A673 (cell line): ENCODE data around the gene UBE3A. TPM values are rescaled to one million over a fixed set of nuclear protein-coding genes. Genes with fewer than 3 reads are reported as not detected.

Experiments
- BruUV-seq: library from RNA; stranded (reverse); fragments of 400-500 nt; replicated peaks from 2 replicates; lab custom pipeline; 2021; lab: Mats Ljungman, UMichigan
- CTCF ChIA-PET: fragments of 300-600 bp; sonication (Branson Sonifier 250); formaldehyde crosslinking; loops from one replicate; lab custom pipeline; 2022; ENCODE audit warnings: antibody characterized with exemption; lab: Charles Lee
- POLR2A ChIA-PET: fragments of 300-600 bp; sonication (Branson Sonifier 250); formaldehyde crosslinking; loops from one replicate; lab custom pipeline; 2022; ENCODE audit warnings: antibody characterized with exemption; ENCODE audit not compliant: low non-redundant PET; lab: Charles Lee
- DNase-seq: peaks from one replicate; pipeline ENCODE4 v3.0.0-alpha.2; 2015; ENCODE audit warnings: low spot score
- H3K27ac ChIP-seq: fragments of 200-600 bp; sonication (generic); 2 replicates; pipeline ENCODE4 v1.5.1; 2016; ENCODE audit warnings: mixed run types, low read depth, mild to moderate bottlenecking, mixed read lengths, antibody characterized with exemption, low read length; ENCODE audit not compliant: poor library complexity, severe bottlenecking
- H3K27me3 ChIP-seq: fragments of 200-600 bp; sonication (generic); replicated peaks from 2 replicates; pipeline ENCODE4 v1.6.1; 2017; ENCODE audit warnings: mixed run types, low read depth, mild to moderate bottlenecking, mixed read lengths, antibody characterized with exemption, low read length; ENCODE audit not compliant: insufficient read depth, poor library complexity
- H3K36me3 ChIP-seq: fragments of 200-600 bp; sonication (generic); 2 replicates; pipeline ENCODE4 v1.6.1; 2016; ENCODE audit warnings: mixed run types, mild to moderate bottlenecking, mixed read lengths, antibody characterized with exemption, low read length; ENCODE audit not compliant: insufficient read depth, poor library complexity, severe bottlenecking
- H3K4me1 ChIP-seq: fragments of 200-600 bp; sonication (generic); 2 replicates; pipeline ENCODE4 v1.6.1; 2017; ENCODE audit warnings: mixed run types, mild to moderate bottlenecking, mixed read lengths, antibody characterized with exemption, low read length; ENCODE audit not compliant: insufficient read depth, poor library complexity, severe bottlenecking
- H3K4me3 ChIP-seq: fragments of 200-600 bp; sonication (generic); 2 replicates; pipeline ENCODE4 v1.5.1; 2016; ENCODE audit warnings: low read depth, mixed run types, mild to moderate bottlenecking, mixed read lengths, low read length; ENCODE audit not compliant: poor library complexity, severe bottlenecking
- H3K9me3 ChIP-seq: fragments of 200-600 bp; sonication (generic); 2 replicates; pipeline ENCODE4 v1.6.1; 2016; ENCODE audit warnings: mixed run types, low read depth, mild to moderate bottlenecking, mixed read lengths, antibody characterized with exemption, low read length; ENCODE audit not compliant: poor library complexity, severe bottlenecking
- CTCF ChIP-seq: fragments of 300-800, 200-600 bp; sonication (generic); conservative IDR thresholded peaks from 2 replicates; pipeline ENCODE4 v1.5.1; 2017; ENCODE audit warnings: low read depth, mild to moderate bottlenecking, antibody characterized with exemption, low read length, moderate library complexity, mixed read lengths
- EZH2 ChIP-seq: fragments of 200-600 bp; sonication (generic); IDR thresholded peaks from 2 replicates; pipeline ENCODE4 v1.6.1; 2017; ENCODE audit warnings: borderline replicate concordance, low read depth, mild to moderate bottlenecking, mixed read lengths, antibody characterized with exemption, low read length; ENCODE audit not compliant: poor library complexity, severe bottlenecking
- intact Hi-C: fragments of 100-400 bp; cut with micrococcal nuclease; formaldehyde crosslinking; loops from one replicate; pipeline ENCODE4 v1.10.0; 2022; ENCODE audit not compliant: unreplicated experiment
- total RNA-seq: library from RNA; stranded (reverse); gene quantifications from 2 replicates; pipeline ENCODE4 v1.2.3, GENCODE V29; 2021

Gene UBE3A
- total RNA-seq, 1 experiment from 2014 or later, result 104 TPM

- peaks cover 19% of the 10 kb centered on the region for H3K36me3 ChIP-seq
- no peak overlapping the region for H3K4me3 ChIP-seq
- H3K9me3 ChIP-seq, result no peaks in the 10 kb centered on the region
- no peak for DNase-seq
- intact Hi-C loops, result no loop called here
- no TSS peak for BruUV-seq
- no peaks in the 10 kb centered on the region for H3K27me3 ChIP-seq
- TF ChIP-seq EZH2, result no peak
- TF ChIP-seq CTCF, result no peak
- POLR2A ChIA-PET, result no interaction called here
- H3K27ac ChIP-seq, result no peak overlapping the region
- CTCF ChIA-PET, result no interaction called here
- H3K4me1 ChIP-seq, result no peaks in the 10 kb centered on the region
Observed at GRCh38 chr15:25339431-25339830, 99.4 kb downstream of the UBE3A start.

GRCh38 chr15:25335279-25335678 is 103.5 kb downstream of the UBE3A start:
- ChIA-PET CTCF (no interaction called here), POLR2A (no interaction called here)
- BruUV-seq, result no TSS peak
- H3K27me3 ChIP-seq, result no peaks in the 10 kb centered on the region
- no peaks in the 10 kb centered on the region for H3K9me3 ChIP-seq
- H3K4me3 ChIP-seq, result no peak overlapping the region
- H3K4me1 ChIP-seq, result no peaks in the 10 kb centered on the region
- no peak for DNase-seq
- intact Hi-C loops, result no loop called here
- H3K36me3 ChIP-seq, result peaks cover 19% of the 10 kb centered on the region
- H3K27ac ChIP-seq, result no peak overlapping the region
- TF ChIP-seq EZH2 (no peak), CTCF (no peak)

GRCh38 chr15:25333049-25333448 is 105.8 kb downstream of the UBE3A start:
- POLR2A ChIA-PET, result no interaction called here
- no TSS peak for BruUV-seq
- H3K9me3 ChIP-seq, result no peaks in the 10 kb centered on the region

More at GRCh38 chr15:25333049-25333448, 105.8 kb downstream of the UBE3A start:
- intact Hi-C loops, result loop anchor here (5.0 kb wide), 1 partner anchor 34 kb away; no protein-coding TSS in a partner anchor
- Histone ChIP-seq H3K27ac (no peak overlapping the region), H3K4me1 (no peaks in the 10 kb centered on the region), H3K4me3 (no peak overlapping the region), H3K27me3 (no peaks in the 10 kb centered on the region), H3K36me3 (no peaks in the 10 kb centered on the region)
- no peak for DNase-seq
- TF ChIP-seq CTCF, result no peak
- no peak for TF ChIP-seq EZH2
- CTCF ChIA-PET, result interaction anchor here (0.7 kb wide), 1 partner anchor 125 kb away, joined by 14 read pairs; no protein-coding TSS in a partner anchor
